Astrocyte (in vitro differentiated cells and primary cell): Measurements from ENCODE around the gene PSKH1. TPM values are rescaled to one million over a fixed set of nuclear protein-coding genes. Genes with fewer than 3 reads are reported as not detected.
A peak's percentile ranks its signal among the peaks of the same experiment; 100 is the strongest.

Source experiments
- DNase-seq: peaks from one replicate; pipeline ENCODE4 v3.0.0-alpha.2; 2010; ENCODE audit warnings: low read depth
- FAIRE-seq: peaks from 2 replicates; lab custom pipeline; 2011; peaks lifted over from hg19 to GRCh38; lab: Jason Lieb, UNC
- H2AFZ ChIP-seq: 2 replicates; pipeline ENCODE4 v1.6.0; 2012; ENCODE audit warnings: low read depth, low read length, inconsistent platforms
- H3K27ac ChIP-seq: 2 replicates; pipeline ENCODE4 v1.5.1; 2011; ENCODE audit warnings: low read depth, low read length, inconsistent platforms
- H3K27me3 ChIP-seq: 2 replicates; pipeline ENCODE4 v1.6.0; 2011; ENCODE audit warnings: low read length, inconsistent platforms; ENCODE audit not compliant: insufficient read depth
- H3K36me3 ChIP-seq: 2 replicates; pipeline ENCODE4 v1.5.1; 2011; ENCODE audit warnings: low read length, inconsistent platforms; ENCODE audit not compliant: insufficient read depth
- H3K4me1 ChIP-seq: 2 replicates; pipeline ENCODE4 v1.5.1; 2011; ENCODE audit warnings: low read length, inconsistent platforms; ENCODE audit not compliant: insufficient read depth
- H3K4me2 ChIP-seq: 2 replicates; pipeline ENCODE4 v1.6.0; 2012; ENCODE audit warnings: low read length, inconsistent platforms
- H3K4me3 ChIP-seq: 2 replicates; pipeline ENCODE4 v1.5.1; 2011; ENCODE audit warnings: low read depth, mild to moderate bottlenecking, low read length, inconsistent platforms; ENCODE audit not compliant: insufficient read depth
- H3K79me2 ChIP-seq: 2 replicates; pipeline ENCODE4 v1.6.0; 2012; ENCODE audit warnings: mild to moderate bottlenecking, low read length, inconsistent platforms; ENCODE audit not compliant: insufficient read depth
- H3K9ac ChIP-seq: 2 replicates; pipeline ENCODE4 v1.6.0; 2012; ENCODE audit warnings: mild to moderate bottlenecking, low read length, inconsistent platforms
- H3K9me3 ChIP-seq: 2 replicates; pipeline ENCODE4 v1.5.1; 2012; ENCODE audit warnings: low read depth, mild to moderate bottlenecking, low read length, inconsistent platforms; ENCODE audit not compliant: insufficient read depth
- H4K20me1 ChIP-seq: 2 replicates; pipeline ENCODE4 v1.6.0; 2012; ENCODE audit warnings: low read length, inconsistent platforms; ENCODE audit not compliant: insufficient read depth
- H3K27ac Mint-ChIP-seq: one replicate; pipeline ENCODE4 v1.8.0; 2021; ENCODE audit warnings: mild to moderate bottlenecking, mixed read lengths; ENCODE audit not compliant: unreplicated experiment
- H3K27me3 Mint-ChIP-seq: one replicate; pipeline ENCODE4 v1.8.0; 2021; ENCODE audit warnings: low read depth, mixed read lengths; ENCODE audit not compliant: unreplicated experiment
- H3K36me3 Mint-ChIP-seq: one replicate; pipeline ENCODE4 v1.8.0; 2021; ENCODE audit warnings: low read depth, mixed read lengths; ENCODE audit not compliant: unreplicated experiment
- H3K4me1 Mint-ChIP-seq: one replicate; pipeline ENCODE4 v1.8.0; 2021; ENCODE audit warnings: low read depth, mixed read lengths; ENCODE audit not compliant: unreplicated experiment
- H3K4me3 Mint-ChIP-seq: one replicate; pipeline ENCODE4 v1.8.0; 2021; ENCODE audit warnings: mild to moderate bottlenecking, moderate library complexity, mixed read lengths; ENCODE audit not compliant: unreplicated experiment
- H3K9me3 Mint-ChIP-seq: one replicate; pipeline ENCODE4 v1.8.0; 2021; ENCODE audit warnings: mild to moderate bottlenecking, mixed read lengths; ENCODE audit not compliant: unreplicated experiment
- CTCF ChIP-seq: IDR thresholded peaks from 2 replicates; pipeline ENCODE4 v1.5.1; 2011; ENCODE audit warnings: low read depth, mild to moderate bottlenecking, inconsistent platforms, low read length, moderate library complexity; ENCODE audit not compliant: insufficient read depth
- EZH2 ChIP-seq: IDR thresholded peaks from 2 replicates; pipeline ENCODE4 v1.6.1; 2012; ENCODE audit warnings: mild to moderate bottlenecking, low read length, inconsistent platforms; ENCODE audit not compliant: insufficient read depth
- total RNA-seq: library from RNA; stranded (reverse); gene quantifications from 2 replicates; pipeline ENCODE4 v1.2.1, GENCODE V29; 2021

Gene PSKH1
- total RNA-seq, 1 donor from 2014 or later = 27.3 TPM

GRCh38 chr16:67846320-67847063 lies 46.6 kb upstream of the PSKH1 start, which contains the start of gene NUTF2:
Gene NUTF2, plus strand, starts transcription at chr16:67846933. Its CDS starts 18,198 bp downstream, at chr16:67865131.
- Histone ChIP-seq H3K27me3 (no peaks in the 10 kb centered on the region), H4K20me1 (peaks cover 47% of the 10 kb centered on the region), H3K79me2 (peaks cover 89% of the 10 kb centered on the region), H3K4me1 (peaks cover 42% of the 10 kb centered on the region), H3K9me3 (no peaks in the 10 kb centered on the region), H3K27ac (peak within 1 kb of the TSS; percentile 92), H3K9ac (peak within 1 kb of the TSS; percentile 99), H3K36me3 (peaks cover 3% of the 10 kb centered on the region), H2AFZ (peak within 1 kb of the TSS; percentile 97), H3K4me3 (peak within 1 kb of the TSS; percentile 90), H3K4me2 (peak within 1 kb of the TSS; percentile 96)
- Mint-ChIP-seq H3K27ac (peak within 1 kb of the TSS; percentile 97), H3K9me3 (no peaks in the 10 kb centered on the region), H3K36me3 (peaks cover 6% of the 10 kb centered on the region), H3K4me3 (peak within 1 kb of the TSS; percentile 92), H3K4me1 (peaks cover 29% of the 10 kb centered on the region), H3K27me3 (no peaks in the 10 kb centered on the region)
- peak; percentile 74 for DNase-seq
- no peak for TF ChIP-seq EZH2
- no peak for TF ChIP-seq CTCF
- no peak for FAIRE-seq

GRCh38 chr16:67847064-67847861 lies 45.8 kb upstream of the PSKH1 start, which contains the start of gene CENPT:
Gene CENPT, minus strand, starts transcription at chr16:67847693. Its CDS starts 13,834 bp downstream, at chr16:67833859.
- no peaks in the 10 kb centered on the region for H3K9me3 ChIP-seq
- DNase-seq = peak; percentile 81
- H3K27ac Mint-ChIP-seq = peak within 1 kb of the TSS; percentile 83
- H4K20me1 ChIP-seq = peaks cover 55% of the 10 kb centered on the region
- no peaks in the 10 kb centered on the region for H3K9me3 Mint-ChIP-seq
- peaks cover 97% of the 10 kb centered on the region for H3K79me2 ChIP-seq
- TF ChIP-seq EZH2 (no peak), CTCF (no peak)
- H3K27me3 ChIP-seq = no peaks in the 10 kb centered on the region
- H3K36me3 Mint-ChIP-seq = peaks cover 6% of the 10 kb centered on the region
- no peaks in the 10 kb centered on the region for H3K27me3 Mint-ChIP-seq
- peaks cover 3% of the 10 kb centered on the region for H3K36me3 ChIP-seq
- peaks cover 25% of the 10 kb centered on the region for H3K4me1 Mint-ChIP-seq
- peak within 1 kb of the TSS; percentile 99 for H3K9ac ChIP-seq
- peak within 1 kb of the TSS; percentile 92 for H3K27ac ChIP-seq
- H2AFZ ChIP-seq = peak within 1 kb of the TSS; percentile 97
- FAIRE-seq = no peak
- peak within 1 kb of the TSS; percentile 90 for H3K4me3 ChIP-seq
- H3K4me3 Mint-ChIP-seq = peak within 1 kb of the TSS; percentile 92
- peaks cover 40% of the 10 kb centered on the region for H3K4me1 ChIP-seq
- H3K4me2 ChIP-seq = peak within 1 kb of the TSS; percentile 96
